Stimulated activated CD8-positive, alpha-beta memory T cell treated with anti-CD3 and anti-CD28 coated beads, Interleukin-12 subunit alpha, Interleukin-12 subunit beta, amount 100 ng/mL, for 4 hours (primary cell): ENCODE results near the gene TEDC2.
"Not testable (repeated sequence)": the region's sequence is repeated elsewhere in the genome, so short reads cannot be mapped to it uniquely, and the experiment has no call there.

ENCODE experiments used
- DNase-seq: peaks from one replicate; pipeline ENCODE4 v3.0.0-alpha.2; 2020; ENCODE audit warnings: low read depth

The TEDC2 gene

DNA sequence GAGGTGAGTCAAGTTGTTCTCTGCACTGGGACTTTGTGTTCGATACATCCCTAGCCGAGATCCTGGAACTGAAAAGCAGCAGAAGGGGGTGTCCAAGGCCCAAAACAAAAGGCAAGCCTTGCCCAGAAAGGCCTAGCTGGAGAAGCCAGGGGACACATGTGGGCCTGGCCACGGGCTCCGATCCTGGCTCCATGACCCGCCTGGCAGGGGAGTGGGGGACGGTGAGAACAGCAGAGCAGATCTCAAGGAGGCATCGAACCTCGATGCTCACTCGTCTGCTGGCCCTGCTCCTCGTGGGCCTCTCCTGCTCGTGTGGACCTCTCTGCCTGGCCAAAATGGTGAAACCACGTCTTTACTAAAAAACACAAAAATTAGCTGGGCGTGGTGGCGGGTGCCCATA is 21.8 kb upstream of the TEDC2 start:
- DNase-seq, result no peak

DNA sequence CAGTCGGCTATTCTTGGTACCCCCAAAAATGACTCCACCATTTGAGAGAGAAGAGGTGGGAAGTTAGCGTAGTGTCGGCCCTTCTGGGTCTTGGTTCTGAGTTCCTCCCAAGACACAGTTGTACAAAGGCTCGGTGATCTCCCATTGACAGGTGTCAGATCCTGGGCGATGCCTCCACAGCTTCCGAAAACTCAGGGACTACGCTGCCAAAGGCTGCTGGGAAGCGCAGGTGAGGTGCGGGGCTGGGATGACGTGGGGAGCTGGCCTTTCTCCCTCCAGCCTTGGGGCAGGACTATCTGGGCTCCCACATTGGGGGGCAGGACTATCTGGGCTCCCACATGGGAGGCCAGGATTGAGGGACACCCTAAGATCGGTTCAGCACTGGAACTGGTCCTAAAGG is 20.3 kb upstream of the TEDC2 start:
- DNase-seq, result no peak

DNA sequence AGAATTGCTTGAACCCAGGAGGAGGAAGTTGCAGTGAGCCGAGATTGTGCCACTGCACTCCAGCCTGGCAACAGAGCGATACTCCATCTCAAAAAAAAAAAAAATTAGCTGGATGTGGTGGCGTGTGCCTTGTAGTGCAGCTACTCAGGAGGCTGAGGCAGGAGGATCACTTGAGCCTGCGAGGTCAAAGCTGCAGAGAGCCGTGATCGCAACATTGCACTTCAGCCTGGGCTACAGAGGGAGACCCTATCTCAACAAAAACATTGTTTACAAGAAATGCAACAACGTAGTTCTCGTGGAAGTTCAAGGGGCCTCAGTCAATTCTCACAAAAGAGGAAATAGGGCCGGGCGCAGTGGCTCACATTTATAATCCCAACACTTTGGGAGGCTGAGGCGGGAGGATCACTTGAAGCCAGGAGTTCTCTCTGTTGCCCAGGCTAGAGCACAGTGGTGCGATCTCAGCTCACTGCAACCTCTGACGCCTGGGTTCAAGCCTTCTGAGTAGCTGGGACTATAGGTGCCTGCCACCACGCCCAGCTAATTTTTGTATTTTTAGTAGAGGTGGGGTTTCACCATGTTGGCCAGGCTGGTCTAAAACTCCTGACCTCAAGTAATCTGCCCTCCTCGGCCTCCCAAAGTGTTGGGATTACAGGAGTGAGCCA is 18.6 kb upstream of the TEDC2 start:
- DNase-seq, result not testable (repeated sequence)

DNA sequence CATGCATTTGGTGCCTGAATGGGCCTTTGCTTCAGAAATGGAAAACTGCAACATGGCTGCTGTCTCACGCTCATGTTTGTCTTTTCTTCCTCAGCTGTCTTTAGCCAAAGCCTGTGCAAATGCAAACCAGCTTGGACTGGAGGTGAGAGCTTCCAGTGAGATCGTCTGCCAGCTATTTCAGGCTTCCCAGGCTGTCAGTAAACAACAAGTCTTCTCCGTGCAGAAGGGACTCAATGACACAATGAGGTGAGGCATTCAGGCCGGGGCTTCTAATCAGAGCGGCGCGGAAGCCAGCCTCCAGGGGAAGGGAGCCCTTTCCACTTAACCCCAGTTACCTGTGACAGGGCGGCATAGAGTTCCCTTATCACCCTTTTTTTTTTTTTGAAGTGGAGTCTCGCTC is 16.4 kb upstream of the TEDC2 start:
- DNase-seq, result no peak

DNA sequence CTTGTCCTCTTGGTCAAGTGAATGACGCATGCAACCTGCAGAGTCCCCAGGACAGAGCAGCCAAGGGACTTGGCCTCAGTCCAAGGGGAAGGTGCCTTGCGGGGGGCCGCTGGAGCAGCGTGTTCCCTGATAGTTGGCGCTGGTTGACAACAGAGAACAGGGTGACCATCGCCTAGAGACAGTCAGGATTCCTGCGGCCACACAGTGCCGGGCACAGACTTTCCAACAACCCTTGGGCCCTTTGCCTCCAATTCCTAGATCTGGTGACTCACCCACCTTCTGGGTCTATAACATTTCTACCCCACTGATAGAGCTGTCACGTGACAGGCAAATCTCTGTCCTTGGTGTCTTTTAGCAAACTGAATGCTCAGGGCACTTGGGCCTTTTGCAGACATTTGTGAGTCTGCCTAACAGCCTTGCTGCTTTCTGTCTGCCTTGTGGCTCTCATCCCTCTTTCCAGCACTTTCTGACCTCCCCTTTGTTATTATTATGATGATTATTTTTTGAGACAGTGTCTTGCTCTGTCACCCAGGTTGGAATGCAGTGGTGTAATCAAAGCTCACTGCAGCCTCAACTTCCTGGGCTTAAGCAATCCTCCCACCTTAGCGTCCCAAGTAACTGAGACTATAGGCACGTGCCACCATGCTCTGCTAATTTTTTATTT is 11.9 kb upstream of the TEDC2 start:
- DNase-seq, result no peak

DNA sequence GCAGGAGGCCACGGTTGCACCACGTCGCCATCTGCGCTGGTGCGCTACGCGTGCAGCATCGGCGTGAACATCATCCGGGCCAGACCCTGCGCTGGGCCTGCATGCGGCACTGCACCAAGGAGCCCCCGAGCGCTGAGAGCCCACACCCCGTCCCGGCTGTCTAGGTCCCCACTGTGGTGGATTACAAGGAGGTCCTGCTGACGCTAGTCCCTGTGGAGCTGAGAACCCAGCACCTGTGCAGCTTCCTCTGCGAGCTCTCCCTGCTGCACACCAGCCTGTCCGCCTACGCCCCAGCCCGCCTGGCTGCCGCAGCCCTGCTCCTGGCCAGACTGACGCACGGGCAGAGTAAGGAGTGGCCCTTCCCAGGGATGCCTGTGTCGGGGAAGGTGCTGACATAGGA is 10.8 kb upstream of the TEDC2 start:
- no peak for DNase-seq

DNA sequence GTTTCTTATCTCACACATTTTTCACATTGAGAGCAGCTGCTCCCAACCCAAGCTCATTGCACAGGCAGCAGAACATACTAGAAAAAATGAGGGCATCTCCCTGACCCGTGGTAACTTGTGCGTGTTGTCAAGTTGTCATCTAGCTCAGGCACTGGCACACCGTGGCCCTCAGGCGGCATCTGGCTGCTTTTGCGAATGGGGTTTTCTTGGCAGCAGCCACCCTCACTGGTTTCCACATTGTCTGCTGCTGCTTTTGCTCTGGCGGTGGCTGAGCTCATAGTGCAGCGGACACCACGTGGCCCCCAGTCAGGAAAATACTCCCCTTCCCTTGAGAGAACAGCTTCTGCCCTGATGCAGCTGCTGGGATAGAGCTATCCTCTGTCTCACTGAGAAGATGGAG is 9.4 kb upstream of the TEDC2 start:
- no peak for DNase-seq

DNA sequence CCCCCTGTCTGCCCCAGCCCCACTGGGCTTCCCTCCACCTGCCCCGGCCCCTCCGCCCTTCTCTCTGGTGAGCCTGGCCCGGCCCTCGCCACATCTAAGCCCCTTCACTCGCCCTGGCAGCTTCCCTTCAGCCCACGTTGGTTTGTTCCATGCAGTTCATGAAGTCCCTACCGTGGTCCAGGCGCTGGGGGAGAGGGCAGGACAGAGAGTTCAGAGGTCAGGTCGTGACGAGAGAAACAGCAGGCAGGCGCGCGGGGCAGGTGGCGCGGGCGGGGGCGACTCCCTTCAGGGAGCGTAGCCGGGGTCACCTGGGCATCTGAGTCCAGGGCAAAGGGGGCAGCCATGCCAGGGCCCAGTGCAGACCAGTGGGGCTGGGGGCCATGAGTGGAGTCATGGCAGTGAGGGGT is 8.9 kb upstream of the TEDC2 start:
- DNase-seq, result no peak

DNA sequence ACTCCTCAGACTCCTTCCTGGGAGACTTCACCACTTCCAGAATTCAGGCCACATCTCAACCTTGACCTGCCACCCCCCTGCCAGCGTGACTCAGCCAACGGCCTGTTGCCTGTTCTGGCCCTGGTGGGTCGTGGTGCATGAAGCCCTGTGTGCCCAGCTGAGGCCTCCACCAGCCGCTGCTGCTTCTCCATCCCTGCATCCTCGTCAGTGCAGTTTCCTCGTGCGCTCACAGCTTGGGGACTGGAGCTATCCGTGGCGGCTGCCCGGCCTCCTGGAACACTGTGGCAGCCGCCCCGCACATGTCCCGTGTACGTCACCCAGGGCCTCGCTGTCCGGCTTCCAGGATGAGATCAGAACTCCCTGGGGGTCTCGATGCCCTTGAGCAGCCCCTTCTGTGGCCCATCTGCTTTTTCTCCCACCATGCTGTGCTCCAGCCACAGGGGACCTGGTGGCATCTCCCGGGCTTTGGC is 8.0 kb upstream of the TEDC2 start:
- no peak for DNase-seq

DNA sequence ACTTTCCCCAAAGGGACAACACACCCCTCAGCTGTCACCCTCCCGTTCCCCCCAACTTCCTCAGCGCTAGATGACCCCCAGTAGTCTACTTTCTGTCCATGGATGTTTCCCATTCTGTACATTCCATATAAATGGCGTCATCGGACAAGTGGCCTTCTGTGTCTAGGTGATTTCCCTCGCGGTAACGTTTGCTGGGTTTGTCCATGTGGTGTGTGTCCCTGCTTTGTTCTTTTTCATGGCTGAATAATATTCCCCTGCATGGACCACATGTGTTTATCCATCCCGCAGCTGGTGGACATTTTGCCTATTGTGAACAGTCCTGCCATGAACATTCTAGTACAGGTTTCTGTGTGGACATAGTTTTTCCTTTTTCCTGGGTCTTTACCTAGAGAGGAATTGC is 7.3 kb upstream of the TEDC2 start:
- no peak for DNase-seq

DNA sequence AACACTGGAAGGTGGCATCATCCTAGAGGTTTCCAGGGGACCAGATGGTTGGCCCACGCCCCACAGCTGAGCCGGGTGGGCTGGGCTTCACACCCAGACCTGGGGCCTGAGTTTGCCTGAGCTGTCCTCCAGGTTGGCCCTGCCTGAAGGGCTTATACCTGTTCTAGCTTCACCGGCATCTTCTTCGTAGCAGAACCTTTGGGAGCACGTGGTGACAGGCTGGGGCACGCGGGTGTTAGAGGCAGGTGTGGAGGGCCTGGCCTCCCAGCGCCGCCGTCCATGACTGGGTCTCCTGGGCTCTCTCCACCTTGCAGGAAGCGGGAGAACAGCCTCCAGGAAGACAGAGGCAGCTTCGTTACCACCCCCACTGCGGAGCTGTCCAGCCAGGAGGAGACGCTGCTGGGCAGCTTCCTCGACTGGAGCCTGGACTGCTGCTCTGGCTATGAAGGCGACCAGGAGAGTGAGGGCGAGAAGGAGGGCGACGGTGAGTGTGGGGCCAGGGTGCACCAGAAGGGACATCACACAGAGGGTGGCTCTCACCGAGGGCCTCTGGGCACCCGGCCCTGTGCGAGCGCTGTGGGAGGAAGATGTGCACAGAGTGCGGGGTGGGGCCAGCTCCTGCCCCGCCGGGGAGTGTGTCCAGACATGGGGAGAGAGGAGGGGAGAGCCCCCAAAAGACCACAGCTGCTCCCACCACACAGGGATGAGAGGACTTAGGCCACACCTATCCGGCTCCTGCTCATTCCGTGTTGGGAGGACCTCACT is 4.6 kb upstream of the TEDC2 start:
- no peak for DNase-seq

DNA sequence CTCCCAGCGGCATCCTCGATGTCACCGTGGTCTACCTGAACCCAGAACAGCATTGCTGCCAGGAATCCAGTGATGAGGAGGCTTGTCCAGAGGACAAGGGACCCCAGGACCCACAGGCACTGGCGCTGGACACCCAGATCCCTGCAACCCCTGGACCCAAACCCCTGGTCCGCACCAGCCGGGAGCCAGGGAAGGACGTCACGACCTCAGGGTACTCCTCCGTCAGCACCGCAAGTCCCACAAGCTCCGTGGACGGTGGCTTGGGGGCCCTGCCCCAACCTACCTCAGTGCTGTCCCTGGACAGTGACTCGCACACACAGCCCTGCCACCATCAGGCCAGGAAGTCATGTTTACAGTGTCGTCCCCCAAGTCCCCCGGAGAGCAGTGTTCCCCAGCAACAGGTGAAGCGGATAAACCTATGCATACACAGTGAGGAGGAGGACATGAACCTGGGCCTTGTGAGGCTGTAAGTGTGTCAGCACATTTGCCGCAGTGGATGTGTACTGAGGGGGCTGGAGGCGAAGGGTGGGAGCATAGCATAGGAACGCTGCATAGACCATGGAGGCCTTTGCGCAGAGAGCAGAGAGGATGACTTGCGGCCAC is 3.3 kb upstream of the TEDC2 start:
- DNase-seq, result no peak

DNA sequence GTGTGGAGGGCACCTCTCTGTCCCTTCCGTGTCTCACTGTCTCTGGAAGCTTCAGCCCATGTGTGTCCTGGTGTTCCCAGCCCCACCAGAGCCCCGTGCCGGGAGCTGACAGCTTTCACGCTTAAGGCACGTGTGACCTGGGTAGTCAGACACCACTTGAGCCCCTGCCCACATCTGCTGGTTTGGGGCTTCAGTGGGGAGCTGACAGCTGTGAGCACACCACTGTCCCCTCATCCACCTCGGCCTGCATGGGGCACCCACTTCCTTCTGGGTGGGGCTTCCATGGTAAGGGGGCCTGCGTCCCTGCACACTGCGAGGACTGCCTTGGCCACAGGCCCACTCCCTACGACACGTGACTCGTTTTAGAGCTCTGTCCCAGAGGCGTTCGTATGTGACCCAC is 2.6 kb upstream of the TEDC2 start:
- no peak for DNase-seq

DNA sequence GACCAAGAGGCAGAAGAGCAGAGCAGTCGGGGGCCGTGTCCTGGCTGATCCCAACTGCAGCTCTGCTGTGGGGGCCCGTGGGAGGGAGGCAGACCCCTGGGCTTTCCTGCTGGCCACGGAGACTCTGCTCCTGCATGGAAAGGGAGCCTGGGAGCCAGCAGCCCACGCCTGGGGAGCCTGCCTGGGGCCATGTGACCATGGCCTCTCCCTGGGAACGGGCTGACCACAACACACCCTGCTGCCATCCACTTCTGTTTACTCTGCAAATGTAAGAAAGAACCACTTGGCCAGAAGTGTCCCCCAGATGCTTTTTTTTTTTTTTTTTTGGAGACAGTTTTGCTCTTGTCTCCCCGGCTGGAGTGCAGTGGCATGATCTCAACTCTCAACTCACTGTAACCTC is 2.0 kb upstream of the TEDC2 start:
- DNase-seq, result no peak

DNA sequence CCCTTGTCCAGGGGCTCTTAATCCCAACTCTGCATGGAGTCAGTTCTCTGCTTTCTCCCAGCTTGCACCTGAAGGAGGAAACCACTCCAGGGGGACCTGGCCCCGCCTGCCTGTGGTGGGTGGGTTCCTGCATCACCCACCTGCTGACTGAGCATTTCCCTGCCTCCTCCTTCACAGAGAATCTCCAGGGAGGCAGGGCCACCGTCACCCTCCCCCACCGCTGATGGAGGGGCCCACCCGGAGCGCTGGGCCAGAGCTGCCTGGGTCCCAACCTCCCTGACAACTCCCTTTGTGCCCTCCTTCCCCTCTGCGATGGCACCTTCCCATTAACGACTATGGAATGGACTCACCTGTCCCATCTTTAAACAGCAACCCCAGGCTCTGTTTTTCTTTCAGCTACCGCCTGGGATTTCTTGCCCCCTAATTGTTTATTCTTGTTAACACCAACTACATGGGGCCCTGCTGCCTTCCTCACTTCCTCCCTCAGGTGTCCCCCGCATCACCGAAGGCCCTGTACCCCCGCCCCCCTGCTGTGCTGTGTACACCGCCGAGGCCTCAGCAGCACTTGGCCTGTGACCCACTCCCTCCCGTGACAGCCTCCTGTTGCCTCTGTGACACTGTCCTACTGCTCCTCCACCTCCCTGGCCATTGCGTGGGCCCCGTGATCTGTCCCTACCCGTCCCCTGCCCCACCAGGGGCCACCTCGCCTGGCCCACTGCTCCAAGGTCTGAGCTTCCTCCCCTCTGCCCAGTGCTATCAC is 842 bp upstream of the TEDC2 start:
- no peak for DNase-seq

DNA sequence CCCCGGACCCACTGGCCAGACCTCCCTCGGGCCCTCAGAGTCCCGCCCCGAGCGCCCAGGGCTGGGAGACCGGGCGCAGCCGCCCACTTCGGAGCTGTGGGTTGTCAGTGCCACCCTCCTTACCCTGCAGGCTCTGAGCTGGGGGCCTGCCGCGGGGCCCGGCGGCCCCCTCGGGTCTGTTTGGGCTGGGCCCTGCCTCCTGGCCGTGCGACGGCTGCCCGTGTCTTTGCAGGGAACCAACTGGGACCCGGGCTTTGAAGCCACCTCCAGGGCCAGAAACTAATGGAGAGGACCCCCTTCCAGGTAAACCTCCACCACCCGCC is 443 bp downstream of the TEDC2 start:
- DNase-seq, result no peak

DNA sequence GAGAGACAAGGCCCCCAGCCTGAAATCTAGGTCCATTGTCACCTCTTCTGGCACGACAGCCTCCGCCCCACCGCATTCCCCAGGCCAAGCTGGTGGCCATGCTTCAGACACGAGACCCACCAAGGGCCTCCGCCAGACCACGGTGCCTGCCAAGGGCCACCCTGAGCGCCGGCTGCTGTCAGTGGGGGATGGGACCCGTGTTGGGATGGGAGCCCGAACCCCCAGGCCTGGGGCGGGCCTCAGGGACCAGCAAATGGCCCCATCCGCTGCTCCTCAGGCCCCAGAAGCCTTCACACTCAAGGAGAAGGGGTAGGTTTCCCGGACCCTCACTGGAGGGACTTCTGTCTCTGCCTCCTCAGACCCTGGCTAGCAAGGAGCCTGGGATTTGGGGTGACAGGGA is 1.0 kb downstream of the TEDC2 start:
- DNase-seq, result no peak

DNA sequence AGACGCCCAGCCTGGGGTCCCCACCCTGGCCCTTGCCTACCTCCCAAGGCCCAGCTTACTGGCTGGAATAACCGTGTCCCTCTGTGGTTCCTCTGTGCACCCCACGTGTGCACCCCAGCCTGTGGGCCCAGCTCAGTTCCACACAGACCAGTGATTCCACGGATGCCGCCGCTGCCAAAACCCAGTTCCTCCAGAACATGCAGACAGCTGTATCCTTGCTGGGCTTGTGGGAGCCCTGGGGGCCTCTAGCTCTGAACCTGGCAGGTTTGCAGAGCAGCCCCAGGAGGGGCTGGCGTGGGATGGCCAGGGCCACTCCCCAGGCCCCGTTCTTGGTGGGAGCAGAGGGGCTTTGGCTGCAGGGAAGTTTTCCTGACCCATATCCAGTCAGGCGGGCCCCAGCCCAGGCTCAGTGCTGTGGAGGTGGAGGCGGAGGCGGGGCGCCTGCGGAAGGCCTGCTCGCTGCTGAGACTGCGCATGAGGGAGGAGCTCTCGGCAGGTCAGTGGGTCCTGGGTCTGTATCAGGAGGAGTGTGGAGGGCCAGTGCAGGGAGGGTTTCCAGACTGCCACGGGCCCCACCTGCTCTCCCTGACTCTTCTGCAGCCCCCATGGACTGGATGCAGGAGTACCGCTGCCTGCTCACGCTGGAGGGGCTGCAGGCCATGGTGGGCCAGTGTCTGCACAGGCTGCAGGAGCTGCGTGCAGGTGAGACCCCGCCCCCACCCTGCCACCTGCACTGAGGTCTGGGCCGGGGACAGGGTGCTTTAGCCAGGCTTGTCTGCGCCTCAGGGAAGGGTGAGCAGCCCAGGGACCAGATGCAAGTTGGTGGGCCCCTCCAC is 2.3 kb downstream of the TEDC2 start:
- DNase-seq, result no peak

DNA sequence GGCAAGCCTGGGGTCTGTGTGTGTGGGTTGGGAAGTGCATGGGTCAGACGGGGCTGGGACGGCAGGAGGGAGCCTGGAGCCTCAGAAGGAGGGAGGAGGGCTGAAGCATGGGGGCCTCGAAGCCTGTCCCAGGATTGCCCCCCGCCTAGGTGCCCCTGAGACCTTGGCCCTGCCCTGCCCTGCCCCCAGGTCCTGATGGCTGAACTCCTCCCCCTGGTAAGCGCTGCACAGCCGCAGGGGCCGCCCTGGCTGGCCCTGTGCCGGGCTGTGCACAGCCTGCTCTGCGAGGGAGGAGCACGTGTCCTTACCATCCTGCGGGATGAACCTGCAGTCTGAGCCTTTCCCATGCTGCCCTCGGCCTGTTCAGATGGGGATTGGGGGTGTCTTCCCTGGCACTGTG is 4.4 kb downstream of the TEDC2 start:
- no peak for DNase-seq

DNA sequence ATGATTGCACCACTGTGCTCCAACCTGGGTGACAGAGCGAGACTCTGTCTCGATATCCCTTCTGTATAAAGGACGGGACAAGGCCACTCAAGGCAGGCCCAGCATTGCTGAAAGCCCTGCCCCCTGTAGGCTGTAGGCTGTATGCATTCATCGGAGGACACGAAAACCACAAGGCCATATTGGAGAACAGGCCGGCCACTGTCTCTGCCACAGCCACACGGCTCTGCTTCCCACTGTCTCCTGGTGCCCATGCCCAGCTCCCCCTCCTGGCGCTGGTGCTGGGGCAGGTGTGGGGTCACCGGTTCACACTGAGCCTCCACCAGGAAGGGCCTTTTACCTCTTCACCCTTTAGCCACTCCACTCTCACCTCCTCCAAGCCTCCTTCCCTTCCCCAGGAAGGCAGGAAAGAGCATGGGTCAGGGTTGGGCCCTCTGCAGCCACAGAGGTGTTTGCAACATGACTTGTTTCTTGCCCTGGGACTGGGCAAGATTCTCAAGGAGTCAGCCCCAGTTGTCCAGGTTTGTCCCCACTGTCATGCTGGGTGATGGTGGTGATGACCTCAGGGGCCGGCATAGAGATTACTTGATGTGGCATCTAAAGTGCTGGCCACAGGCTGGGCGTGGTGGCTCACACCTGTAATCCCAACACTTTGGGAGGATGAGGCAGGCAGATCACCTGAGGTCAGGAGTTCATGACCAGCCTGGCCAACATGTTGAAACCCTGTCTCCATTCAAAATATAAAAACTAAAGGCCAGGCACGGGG is 5.9 kb downstream of the TEDC2 start:
- DNase-seq, result no peak
